Neural cell (in vitro differentiated cells): ENCODE measurements around the gene GDPD5. TPM values are rescaled to one million over a fixed set of nuclear protein-coding genes. Genes with fewer than 3 reads are reported as not detected.

Experiments used
- H2AFZ ChIP-seq: fragments of 200-600, 300-800 bp; sonication (generic), shearing (Covaris generic); 2 replicates; pipeline ENCODE4 v1.6.0; 2014; ENCODE audit warnings: low read depth, mild to moderate bottlenecking, antibody characterized with exemption, low read length, moderate library complexity
- H3F3A ChIP-seq: fragments of 200-600 bp; shearing (Covaris generic); 2 replicates; pipeline ENCODE4 v1.6.1; 2016; ENCODE audit warnings: mild to moderate bottlenecking, moderate library complexity, mixed read lengths, antibody characterized with exemption, low read length; ENCODE audit not compliant: insufficient read depth, poor library complexity, severe bottlenecking
- H3K27ac ChIP-seq: fragments of 200-600, 300-800 bp; sonication (generic), shearing (Covaris generic); 2 replicates; pipeline ENCODE4 v1.5.1; 2014; ENCODE audit warnings: mild to moderate bottlenecking, low read length, moderate library complexity
- H3K27me3 ChIP-seq: fragments of 300-800, 200-600 bp; sonication (generic), shearing (Covaris generic); 2 replicates; pipeline ENCODE4 v1.6.0; 2014; ENCODE audit warnings: mild to moderate bottlenecking, low read depth, low read length, moderate library complexity; ENCODE audit not compliant: insufficient read depth
- H3K36me3 ChIP-seq: fragments of 300-800, 200-600 bp; sonication (generic), shearing (Covaris generic); 2 replicates; pipeline ENCODE4 v1.5.1; 2014; ENCODE audit warnings: mild to moderate bottlenecking, antibody characterized with exemption, low read length, moderate library complexity; ENCODE audit not compliant: insufficient read depth
- H3K4me2 ChIP-seq: fragments of 300-800, 200-600 bp; sonication (generic), shearing (Covaris generic); 2 replicates; pipeline ENCODE4 v1.6.0; 2014; ENCODE audit warnings: mild to moderate bottlenecking, low read length
- H3K4me3 ChIP-seq: fragments of 300-800, 200-600 bp; sonication (generic), shearing (Covaris generic); 2 replicates; pipeline ENCODE4 v1.5.1; 2014; ENCODE audit warnings: mild to moderate bottlenecking, low read length, moderate library complexity
- H3K79me2 ChIP-seq: fragments of 200-600 bp; shearing (Covaris generic); replicated peaks from 2 replicates; pipeline ENCODE4 v1.6.0; 2014; ENCODE audit warnings: mild to moderate bottlenecking, low read length, moderate library complexity; ENCODE audit not compliant: insufficient read depth
- H3K9ac ChIP-seq: fragments of 300-800, 200-600 bp; sonication (generic), shearing (Covaris generic); 2 replicates; pipeline ENCODE4 v1.6.1; 2016; ENCODE audit warnings: mild to moderate bottlenecking, low read length, mixed read lengths
- H3K9me2 ChIP-seq: fragments of 200-600 bp; shearing (Covaris generic); 2 replicates; pipeline ENCODE4 v1.6.1; 2016; ENCODE audit warnings: mild to moderate bottlenecking, low read length, mixed read lengths; ENCODE audit not compliant: insufficient read depth
- H3K9me3 ChIP-seq: fragments of 200-600, 300-800 bp; sonication (generic), shearing (Covaris generic); 2 replicates; pipeline ENCODE4 v1.6.1; 2016; ENCODE audit warnings: mild to moderate bottlenecking, mixed run types, low read length, moderate library complexity, mixed read lengths
- H4K20me1 ChIP-seq: fragments of 200-600 bp; shearing (Covaris generic); 2 replicates; pipeline ENCODE4 v1.6.1; 2016; ENCODE audit warnings: mild to moderate bottlenecking, mixed run types; ENCODE audit not compliant: insufficient read depth
- CTCF ChIP-seq: fragments of 450-650 bp; IDR thresholded peaks from 2 replicates; pipeline ENCODE4 v1.5.1; 2014; ENCODE audit warnings: antibody characterized with exemption, mild to moderate bottlenecking, moderate library complexity; ENCODE audit not compliant: poor library complexity, severe bottlenecking
- EP300 ChIP-seq: fragments of 450-650 bp; conservative IDR thresholded peaks from 2 replicates; pipeline ENCODE4 v1.6.1; 2014; ENCODE audit warnings: antibody characterized with exemption, mild to moderate bottlenecking, moderate library complexity; ENCODE audit not compliant: poor library complexity, severe bottlenecking
- EZH2 ChIP-seq: fragments of 200-600, 300-800 bp; shearing (Covaris generic), sonication (generic); IDR thresholded peaks from 2 replicates; pipeline ENCODE4 v1.6.1; 2014; ENCODE audit warnings: antibody characterized with exemption, low read length, borderline replicate concordance, mild to moderate bottlenecking; ENCODE audit not compliant: insufficient read depth, poor library complexity, severe bottlenecking
- MXI1 ChIP-seq: fragments of 450-650 bp; conservative IDR thresholded peaks from 2 replicates; pipeline ENCODE4 v1.6.1; 2014; ENCODE audit warnings: antibody characterized with exemption, mild to moderate bottlenecking; ENCODE audit not compliant: poor library complexity, severe bottlenecking
- POLR2AphosphoS5 ChIP-seq: IDR thresholded peaks from 2 replicates; pipeline ENCODE4 v1.6.1; 2012
- RAD21 ChIP-seq: fragments of 450-650 bp; conservative IDR thresholded peaks from 2 replicates; pipeline ENCODE4 v1.6.1; 2014; ENCODE audit warnings: antibody characterized with exemption, mild to moderate bottlenecking, moderate library complexity
- REST ChIP-seq: IDR thresholded peaks from 2 replicates; pipeline ENCODE4 v1.6.1; 2012; ENCODE audit warnings: borderline replicate concordance
- SMC3 ChIP-seq: fragments of 450-650 bp; conservative IDR thresholded peaks from 2 replicates; pipeline ENCODE4 v1.6.1; 2014; ENCODE audit warnings: antibody characterized with exemption, mild to moderate bottlenecking, moderate library complexity; ENCODE audit not compliant: poor library complexity
- TAF1 ChIP-seq: IDR thresholded peaks from 2 replicates; pipeline ENCODE4 v1.6.1; 2012; ENCODE audit warnings: low read depth
- polyA plus RNA-seq: library from polyadenylated mRNA; depleted of rRNA; stranded (reverse); fragments of >200 nt; gene quantifications from 2 replicates; pipeline ENCODE4 v1.2.3, GENCODE V29; 2014

Gene GDPD5
- polyA plus RNA-seq, 1 donor from 2014 or later = 19.2 TPM

- TF ChIP-seq RAD21 (no peak), CTCF (no peak), TAF1 (no peak), POLR2AphosphoS5 (no peak), EP300 (no peak), MXI1 (no peak), REST (no peak), EZH2 (no peak), SMC3 (no peak)
- H2AFZ ChIP-seq = no peak overlapping the region
- H3K4me3 ChIP-seq = no peak overlapping the region
- H3K9me2 ChIP-seq = no peaks in the 10 kb centered on the region
- no peaks in the 10 kb centered on the region for H3K9me3 ChIP-seq
- H4K20me1 ChIP-seq = no peaks in the 10 kb centered on the region
- H3K4me2 ChIP-seq = no peak overlapping the region
- no peaks in the 10 kb centered on the region for H3K36me3 ChIP-seq
- H3K79me2 ChIP-seq = no peaks in the 10 kb centered on the region
- no peak overlapping the region for H3K27ac ChIP-seq
- no peak overlapping the region for H3K9ac ChIP-seq
- no peaks in the 10 kb centered on the region for H3K27me3 ChIP-seq
- H3F3A ChIP-seq = no peaks in the 10 kb centered on the region
Measured at GRCh38 chr11:75553889-75554257, 28.1 kb upstream of the GDPD5 start.

- Histone ChIP-seq H3F3A (no peaks in the 10 kb centered on the region), H3K9me2 (no peaks in the 10 kb centered on the region), H3K27ac (no peak overlapping the region), H3K27me3 (no peaks in the 10 kb centered on the region), H3K9me3 (no peaks in the 10 kb centered on the region), H3K79me2 (no peaks in the 10 kb centered on the region), H4K20me1 (no peaks in the 10 kb centered on the region), H2AFZ (no peak overlapping the region), H3K9ac (no peak overlapping the region), H3K4me3 (no peak overlapping the region), H3K4me2 (no peak overlapping the region), H3K36me3 (no peaks in the 10 kb centered on the region)
- TF ChIP-seq MXI1 (no peak), EZH2 (no peak)
Measured at GRCh38 chr11:75553182-75553581, 27.4 kb upstream of the GDPD5 start.

- no peaks in the 10 kb centered on the region for H3K79me2 ChIP-seq
- no peaks in the 10 kb centered on the region for H3K36me3 ChIP-seq
- H4K20me1 ChIP-seq = no peaks in the 10 kb centered on the region
- no peaks in the 10 kb centered on the region for H3F3A ChIP-seq
- H3K9ac ChIP-seq = no peak overlapping the region
- H3K9me3 ChIP-seq = no peaks in the 10 kb centered on the region
- no peak overlapping the region for H3K27ac ChIP-seq
- H2AFZ ChIP-seq = no peak overlapping the region
- TF ChIP-seq EZH2 (no peak), CTCF (no peak), REST (no peak), EP300 (no peak), POLR2AphosphoS5 (no peak), RAD21 (no peak), TAF1 (no peak), MXI1 (no peak), SMC3 (no peak)
- H3K4me3 ChIP-seq = no peak overlapping the region
- H3K27me3 ChIP-seq = no peaks in the 10 kb centered on the region
- no peaks in the 10 kb centered on the region for H3K9me2 ChIP-seq
- H3K4me2 ChIP-seq = no peak overlapping the region
Measured at GRCh38 chr11:75549370-75549958, 23.7 kb upstream of the GDPD5 start.
